ENCODE data around the gene FAM13A. TPM values are rescaled to one million over a fixed set of nuclear protein-coding genes. Genes with fewer than 3 reads are reported as not detected.

Gene FAM13A
- polyA plus RNA-seq, 1 donor from 2014 or later: 4.0 TPM

DNA sequence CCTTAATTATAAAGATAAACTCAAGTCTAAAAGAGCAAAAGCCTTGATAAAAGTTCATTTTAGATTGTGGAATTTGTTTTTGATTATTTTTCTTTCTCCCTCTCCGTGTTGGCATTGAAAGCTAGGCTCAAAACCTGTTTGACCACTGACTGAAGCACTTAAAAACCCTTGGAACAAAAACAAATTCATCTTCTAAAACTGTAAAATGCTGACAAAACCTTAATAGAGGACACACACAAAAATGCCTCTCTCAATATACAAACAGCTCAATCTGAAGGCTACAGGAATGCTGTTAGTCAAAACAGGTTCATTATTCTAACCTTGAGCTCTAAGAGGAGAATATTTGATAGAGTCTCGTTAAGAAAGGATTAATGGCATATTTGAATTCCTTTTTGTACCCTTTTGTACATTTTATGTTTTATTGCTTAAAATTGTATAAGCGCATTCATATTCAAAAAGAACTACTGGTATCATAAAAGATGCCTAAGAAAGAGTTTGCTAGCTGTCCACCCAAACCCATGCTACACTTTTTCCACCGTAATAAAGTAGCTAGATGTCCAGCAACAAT is 285.0 kb downstream of the FAM13A start:
- Histone ChIP-seq H4K20me1 (ENCODE audit: insufficient read depth) (no peaks in the 10 kb centered on the region), H3K36me3 (ENCODE audit: insufficient read depth, low read length) (no peaks in the 10 kb centered on the region), H3F3A (ENCODE audit: insufficient read depth, low read length, poor library complexity, severe bottlenecking) (no peaks in the 10 kb centered on the region), H3K9ac (ENCODE audit: low read length) (no peak overlapping the region), H3K9me3 (ENCODE audit: low read length) (no peaks in the 10 kb centered on the region), H3K27me3 (ENCODE audit: insufficient read depth, low read depth, low read length) (no peaks in the 10 kb centered on the region), H3K79me2 (replicated peaks; ENCODE audit: insufficient read depth, low read length) (no peaks in the 10 kb centered on the region), H3K27ac (ENCODE audit: low read length) (no peak overlapping the region), H2AFZ (ENCODE audit: low read depth, low read length) (no peak overlapping the region), H3K4me2 (ENCODE audit: low read length) (no peak overlapping the region), H3K4me3 (ENCODE audit: low read length) (no peak overlapping the region), H3K9me2 (ENCODE audit: insufficient read depth, low read length) (no peaks in the 10 kb centered on the region)
- TF ChIP-seq POLR2AphosphoS5 (IDR thresholded peaks at IDR 0.05): no peak
- TF ChIP-seq RAD21 (conservative IDR thresholded peaks at IDR 0.05): no peak
- TF ChIP-seq EP300 (conservative IDR thresholded peaks at IDR 0.05; ENCODE audit: poor library complexity, severe bottlenecking): no peak
- TF ChIP-seq, protein P1, sequence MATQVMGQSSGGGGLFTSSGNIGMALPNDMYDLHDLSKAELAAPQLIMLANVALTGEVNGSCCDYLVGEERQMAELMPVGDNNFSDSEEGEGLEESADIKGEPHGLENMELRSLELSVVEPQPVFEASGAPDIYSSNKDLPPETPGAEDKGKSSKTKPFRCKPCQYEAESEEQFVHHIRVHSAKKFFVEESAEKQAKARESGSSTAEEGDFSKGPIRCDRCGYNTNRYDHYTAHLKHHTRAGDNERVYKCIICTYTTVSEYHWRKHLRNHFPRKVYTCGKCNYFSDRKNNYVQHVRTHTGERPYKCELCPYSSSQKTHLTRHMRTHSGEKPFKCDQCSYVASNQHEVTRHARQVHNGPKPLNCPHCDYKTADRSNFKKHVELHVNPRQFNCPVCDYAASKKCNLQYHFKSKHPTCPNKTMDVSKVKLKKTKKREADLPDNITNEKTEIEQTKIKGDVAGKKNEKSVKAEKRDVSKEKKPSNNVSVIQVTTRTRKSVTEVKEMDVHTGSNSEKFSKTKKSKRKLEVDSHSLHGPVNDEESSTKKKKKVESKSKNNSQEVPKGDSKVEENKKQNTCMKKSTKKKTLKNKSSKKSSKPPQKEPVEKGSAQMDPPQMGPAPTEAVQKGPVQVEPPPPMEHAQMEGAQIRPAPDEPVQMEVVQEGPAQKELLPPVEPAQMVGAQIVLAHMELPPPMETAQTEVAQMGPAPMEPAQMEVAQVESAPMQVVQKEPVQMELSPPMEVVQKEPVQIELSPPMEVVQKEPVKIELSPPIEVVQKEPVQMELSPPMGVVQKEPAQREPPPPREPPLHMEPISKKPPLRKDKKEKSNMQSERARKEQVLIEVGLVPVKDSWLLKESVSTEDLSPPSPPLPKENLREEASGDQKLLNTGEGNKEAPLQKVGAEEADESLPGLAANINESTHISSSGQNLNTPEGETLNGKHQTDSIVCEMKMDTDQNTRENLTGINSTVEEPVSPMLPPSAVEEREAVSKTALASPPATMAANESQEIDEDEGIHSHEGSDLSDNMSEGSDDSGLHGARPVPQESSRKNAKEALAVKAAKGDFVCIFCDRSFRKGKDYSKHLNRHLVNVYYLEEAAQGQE (IDR thresholded peaks at IDR 0.05; ENCODE audit: borderline replicate concordance): no peak
- TF ChIP-seq MXI1 (conservative IDR thresholded peaks at IDR 0.05; ENCODE audit: poor library complexity, severe bottlenecking): no peak
- TF ChIP-seq, protein P2, sequence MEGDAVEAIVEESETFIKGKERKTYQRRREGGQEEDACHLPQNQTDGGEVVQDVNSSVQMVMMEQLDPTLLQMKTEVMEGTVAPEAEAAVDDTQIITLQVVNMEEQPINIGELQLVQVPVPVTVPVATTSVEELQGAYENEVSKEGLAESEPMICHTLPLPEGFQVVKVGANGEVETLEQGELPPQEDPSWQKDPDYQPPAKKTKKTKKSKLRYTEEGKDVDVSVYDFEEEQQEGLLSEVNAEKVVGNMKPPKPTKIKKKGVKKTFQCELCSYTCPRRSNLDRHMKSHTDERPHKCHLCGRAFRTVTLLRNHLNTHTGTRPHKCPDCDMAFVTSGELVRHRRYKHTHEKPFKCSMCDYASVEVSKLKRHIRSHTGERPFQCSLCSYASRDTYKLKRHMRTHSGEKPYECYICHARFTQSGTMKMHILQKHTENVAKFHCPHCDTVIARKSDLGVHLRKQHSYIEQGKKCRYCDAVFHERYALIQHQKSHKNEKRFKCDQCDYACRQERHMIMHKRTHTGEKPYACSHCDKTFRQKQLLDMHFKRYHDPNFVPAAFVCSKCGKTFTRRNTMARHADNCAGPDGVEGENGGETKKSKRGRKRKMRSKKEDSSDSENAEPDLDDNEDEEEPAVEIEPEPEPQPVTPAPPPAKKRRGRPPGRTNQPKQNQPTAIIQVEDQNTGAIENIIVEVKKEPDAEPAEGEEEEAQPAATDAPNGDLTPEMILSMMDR (IDR thresholded peaks at IDR 0.05; ENCODE audit: poor library complexity, severe bottlenecking): no peak
- TF ChIP-seq EZH2 (IDR thresholded peaks at IDR 0.05; ENCODE audit: borderline replicate concordance, insufficient read depth, low read length, poor library complexity, severe bottlenecking): no peak
- TF ChIP-seq SMC3 (conservative IDR thresholded peaks at IDR 0.05; ENCODE audit: poor library complexity): no peak
- TF ChIP-seq TAF1 (IDR thresholded peaks at IDR 0.05; ENCODE audit: low read depth): no peak

DNA sequence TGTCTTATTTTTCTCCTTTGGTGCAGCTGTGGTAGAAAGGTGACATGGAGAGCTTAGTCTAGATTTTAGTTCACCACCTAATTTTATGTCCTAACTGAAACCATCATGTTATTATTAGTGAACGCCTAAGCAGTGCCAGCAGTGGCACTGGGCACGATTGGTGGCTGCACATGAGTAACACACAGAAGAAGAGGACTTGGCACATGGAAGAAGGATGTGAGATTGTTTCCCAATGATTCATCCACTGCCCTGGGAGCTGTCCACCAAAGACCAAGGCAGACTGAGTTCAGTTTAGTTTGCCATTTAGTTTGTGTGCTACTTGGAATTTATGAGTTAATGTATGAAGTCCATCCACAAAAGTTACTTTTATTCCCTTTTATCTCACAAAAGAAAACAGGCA is 291.3 kb downstream of the FAM13A start:
- H3K9me2 ChIP-seq (ENCODE audit: insufficient read depth, low read length): no peaks in the 10 kb centered on the region
- H3K4me2 ChIP-seq (ENCODE audit: low read length): no peak overlapping the region
- H3K36me3 ChIP-seq (ENCODE audit: insufficient read depth, low read length): no peaks in the 10 kb centered on the region
- H3K4me3 ChIP-seq (ENCODE audit: low read length): no peak overlapping the region
- no peaks in the 10 kb centered on the region for H3F3A ChIP-seq (ENCODE audit: insufficient read depth, low read length, poor library complexity, severe bottlenecking)
- H3K27me3 ChIP-seq (ENCODE audit: insufficient read depth, low read depth, low read length): no peaks in the 10 kb centered on the region
- no peaks in the 10 kb centered on the region for H3K9me3 ChIP-seq (ENCODE audit: low read length)
- no peak overlapping the region for H3K9ac ChIP-seq (ENCODE audit: low read length)
- H3K79me2 ChIP-seq (replicated peaks; ENCODE audit: insufficient read depth, low read length): no peaks in the 10 kb centered on the region
- H4K20me1 ChIP-seq (ENCODE audit: insufficient read depth): no peaks in the 10 kb centered on the region
- TF ChIP-seq TAF1 (IDR thresholded peaks at IDR 0.05; ENCODE audit: low read depth): no peak
- TF ChIP-seq MXI1 (conservative IDR thresholded peaks at IDR 0.05; ENCODE audit: poor library complexity, severe bottlenecking): no peak
- no peak for TF ChIP-seq EZH2 (IDR thresholded peaks at IDR 0.05; ENCODE audit: borderline replicate concordance, insufficient read depth, low read length, poor library complexity, severe bottlenecking)
- no peak for TF ChIP-seq RAD21 (conservative IDR thresholded peaks at IDR 0.05)
- no peak for TF ChIP-seq POLR2AphosphoS5 (IDR thresholded peaks at IDR 0.05)
- TF ChIP-seq, protein P2 (IDR thresholded peaks at IDR 0.05; ENCODE audit: poor library complexity, severe bottlenecking): no peak
- TF ChIP-seq EP300 (conservative IDR thresholded peaks at IDR 0.05; ENCODE audit: poor library complexity, severe bottlenecking): no peak
- TF ChIP-seq SMC3 (conservative IDR thresholded peaks at IDR 0.05; ENCODE audit: poor library complexity): no peak
- TF ChIP-seq, protein P1 (IDR thresholded peaks at IDR 0.05; ENCODE audit: borderline replicate concordance): no peak
- no peak overlapping the region for H3K27ac ChIP-seq (ENCODE audit: low read length)
- H2AFZ ChIP-seq (ENCODE audit: low read depth, low read length): no peak overlapping the region
